ENCODE results near the gene MEGF11. TPM values are rescaled to one million over a fixed set of nuclear protein-coding genes. Genes with fewer than 3 reads are reported as not detected.

Gene MEGF11
- total RNA-seq, 1 experiment from 2014 or later, result 1.2 TPM

- Histone ChIP-seq H3K9ac (ENCODE audit: extremely low read depth, insufficient read length, low read length) (no peak overlapping the region), H3K18ac (ENCODE audit: insufficient read length, low read depth, low read length) (no peak overlapping the region), H3K79me1 (ENCODE audit: insufficient read depth, low read depth, low read length, poor library complexity, severe bottlenecking) (no peaks in the 10 kb centered on the region), H3K23me2 (ENCODE audit: insufficient read length, low read depth, low read length, poor library complexity, severe bottlenecking) (no peaks in the 10 kb centered on the region), H3K4me2 (ENCODE audit: insufficient read depth, insufficient read length, low read length) (no peak overlapping the region), H3K23ac (ENCODE audit: insufficient read length, low read depth, low read length) (no peak overlapping the region), H4K20me1 (ENCODE audit: control insufficient read depth, insufficient read depth, insufficient read length) (no peaks in the 10 kb centered on the region), H2BK20ac (ENCODE audit: low read depth, low read length, poor library complexity, severe bottlenecking) (no peak overlapping the region), H2AK5ac (ENCODE audit: insufficient read length, low read length) (no peak overlapping the region), H3K4me1 (ENCODE audit: insufficient read depth, low read length) (no peaks in the 10 kb centered on the region), H2BK120ac (ENCODE audit: low read depth, low read length, poor library complexity, severe bottlenecking) (no peak overlapping the region), H4K91ac (ENCODE audit: insufficient read length, low read depth, low read length) (no peak overlapping the region), H3K4ac (ENCODE audit: low read depth, low read length) (no peak overlapping the region), H2BK15ac (ENCODE audit: low read depth, low read length) (no peak overlapping the region), H3T11ph (ENCODE audit: low read length) (no peak overlapping the region), H2BK5ac (ENCODE audit: insufficient read length, low read length) (no peak overlapping the region), H3K9me3 (ENCODE audit: control insufficient read depth, low read depth, low read length) (no peaks in the 10 kb centered on the region), H4K8ac (replicated peaks; ENCODE audit: insufficient read length, low read depth, low read length) (no peak overlapping the region), H3K27me3 (ENCODE audit: insufficient read depth, low read length) (no peaks in the 10 kb centered on the region), H3K79me2 (ENCODE audit: insufficient read depth, low read length) (no peaks in the 10 kb centered on the region), H3K27ac (ENCODE audit: insufficient read length, low read depth, low read length) (no peak overlapping the region), H3K14ac (ENCODE audit: insufficient read depth, low read length) (no peak overlapping the region), H3K56ac (ENCODE audit: insufficient read length, low read depth, low read length) (no peak overlapping the region), H4K5ac (ENCODE audit: insufficient read length, low read depth, low read length) (no peak overlapping the region), H2AFZ (ENCODE audit: low read length) (no peak overlapping the region), H2BK12ac (ENCODE audit: insufficient read length, low read depth, low read length) (no peak overlapping the region)
- peak overlapping the region in 1 of 3 experiments; percentile 43; a peak in 1 of 7 replicates for H3K27ac Mint-ChIP-seq
- H3K4me1 Mint-ChIP-seq, result peaks cover 17 to 21% of the 10 kb centered on the region in 2 experiments
- no peaks in the 10 kb centered on the region for H3K9me3 Mint-ChIP-seq
- DNase-seq, result no peak
- peaks cover 24 to 65% (median 57%) of the 10 kb centered on the region in 3 experiments; a peak in 6 of 7 replicates for H3K36me3 Mint-ChIP-seq (ENCODE audit: insufficient read depth in 1 of 3, low read depth in 3 of 3)
- no peaks in the 10 kb centered on the region for H3K27me3 Mint-ChIP-seq (ENCODE audit: low read depth)
- no CpG with 5 or more reads among the region's 3 CpGs for WGBS (ENCODE audit: extremely low coverage, insufficient read length, low lambda C conversion rate)
- no peak for TF ChIP-seq CTCF (conservative IDR thresholded peaks at IDR 0.05)
- no peak overlapping the region for H3K4me3 Mint-ChIP-seq
These were observed 371.6 kb downstream of the MEGF11 start for GRCh38 chr15:65881766-65882434.
